GM12873 (cell line): Measurements from ENCODE around the gene AGXT2.

Experiments used
- CTCF ChIP-seq: IDR thresholded peaks from 2 replicates; pipeline ENCODE4 v1.5.1; 2012; ENCODE audit warnings: low read depth, mild to moderate bottlenecking, moderate library complexity, low read length, control low read depth; ENCODE audit not compliant: insufficient read depth; ENCODE audit errors: missing control alignments

AGXT2 gene

GRCh38 chr5:35089334-35090314 lies 41.9 kb upstream of the AGXT2 start:
- TF ChIP-seq CTCF: peak; percentile 85

GRCh38 chr5:35087991-35088390 lies 40.2 kb upstream of the AGXT2 start:
- TF ChIP-seq CTCF: no peak

GRCh38 chr5:35083150-35083549 lies 35.4 kb upstream of the AGXT2 start:
- TF ChIP-seq CTCF: no peak

GRCh38 chr5:35082530-35082929 lies 34.8 kb upstream of the AGXT2 start:
- no peak for TF ChIP-seq CTCF

GRCh38 chr5:35081134-35081533 lies 33.4 kb upstream of the AGXT2 start:
- no peak for TF ChIP-seq CTCF

- TF ChIP-seq CTCF: no peak
Observed at GRCh38 chr5:35073160-35073559, 25.4 kb upstream of the AGXT2 start.

- TF ChIP-seq CTCF: no peak
Observed at GRCh38 chr5:35069188-35069587, 21.4 kb upstream of the AGXT2 start.
